ENCODE measurements around the gene IMMP1L. TPM values are rescaled to one million over a fixed set of nuclear protein-coding genes. Genes with fewer than 3 reads are reported as not detected.

Gene IMMP1L
- 22.3 and 24.6 TPM in 2 replicates for total RNA-seq

GRCh38 chr11:31509429-31510345 lies at the start of gene IMMP1L, which contains the start of gene ELP4:
IMMP1L (minus strand) TSS chr11:31509622; CDS start chr11:31463276, 46,346 bp downstream.
ELP4 (plus strand) TSS chr11:31509767; CDS start chr11:31509785, 18 bp downstream.
- peaks cover 6% of the 10 kb centered on the region for H3K36me3 Mint-ChIP-seq (ENCODE audit: low read depth)
- H3K4me3 Mint-ChIP-seq: peak within 1 kb of the TSS; percentile 99
- no peaks in the 10 kb centered on the region for H3K9me3 Mint-ChIP-seq
- peak within 1 kb of the TSS; percentile 94 for H3K27ac Mint-ChIP-seq
- H3K4me1 Mint-ChIP-seq (ENCODE audit: low read depth): peaks cover 47% of the 10 kb centered on the region
- peak; percentile 94 for DNase-seq (ENCODE audit: low spot score)
- intact Hi-C loops (cut with micrococcal nuclease): loop anchor here (1.0 to 5.0 kb wide), 5 partner anchors 140 to 1383 kb away; partner anchors contain the start of genes ARL14EP, DCDC1, DNAJC24 and EIF3M
- H3K27me3 Mint-ChIP-seq (ENCODE audit: insufficient read depth): no peaks in the 10 kb centered on the region

GRCh38 chr11:31558001-31558400 lies 48.6 kb upstream of the IMMP1L start:
- no peak for DNase-seq (ENCODE audit: low spot score)
- Mint-ChIP-seq H3K4me1 (ENCODE audit: low read depth) (no peaks in the 10 kb centered on the region), H3K27me3 (ENCODE audit: insufficient read depth) (no peaks in the 10 kb centered on the region), H3K27ac (no peak overlapping the region), H3K36me3 (ENCODE audit: low read depth) (no peaks in the 10 kb centered on the region), H3K9me3 (no peaks in the 10 kb centered on the region), H3K4me3 (no peak overlapping the region)
- intact Hi-C loops (cut with micrococcal nuclease): no loop called here

GRCh38 chr11:31555938-31556337 lies 46.5 kb upstream of the IMMP1L start:
- Mint-ChIP-seq H3K27ac (no peak overlapping the region), H3K27me3 (ENCODE audit: insufficient read depth) (no peaks in the 10 kb centered on the region), H3K4me3 (no peak overlapping the region), H3K36me3 (ENCODE audit: low read depth) (no peaks in the 10 kb centered on the region), H3K9me3 (no peaks in the 10 kb centered on the region), H3K4me1 (ENCODE audit: low read depth) (no peaks in the 10 kb centered on the region)
- DNase-seq (ENCODE audit: low spot score): no peak
- intact Hi-C loops (cut with micrococcal nuclease): no loop called here

GRCh38 chr11:31542862-31543261 lies 33.4 kb upstream of the IMMP1L start:
- H3K4me3 Mint-ChIP-seq: no peak overlapping the region
- H3K27me3 Mint-ChIP-seq (ENCODE audit: insufficient read depth): no peaks in the 10 kb centered on the region
- no peak overlapping the region for H3K27ac Mint-ChIP-seq
- H3K4me1 Mint-ChIP-seq (ENCODE audit: low read depth): no peaks in the 10 kb centered on the region
- DNase-seq (ENCODE audit: low spot score): no peak
- H3K36me3 Mint-ChIP-seq (ENCODE audit: low read depth): peaks cover 19% of the 10 kb centered on the region
- H3K9me3 Mint-ChIP-seq: peaks cover 27% of the 10 kb centered on the region
- intact Hi-C loops (cut with micrococcal nuclease): no loop called here

- Mint-ChIP-seq H3K4me1 (ENCODE audit: low read depth) (no peaks in the 10 kb centered on the region), H3K9me3 (no peaks in the 10 kb centered on the region), H3K36me3 (ENCODE audit: low read depth) (peaks cover 2% of the 10 kb centered on the region), H3K4me3 (no peak overlapping the region), H3K27ac (no peak overlapping the region), H3K27me3 (ENCODE audit: insufficient read depth) (no peaks in the 10 kb centered on the region)
- no peak for DNase-seq (ENCODE audit: low spot score)
- intact Hi-C loops (cut with micrococcal nuclease): no loop called here
Observed at GRCh38 chr11:31535479-31535878, 26.1 kb upstream of the IMMP1L start.

GRCh38 chr11:31531293-31531692 lies 21.9 kb upstream of the IMMP1L start:
- H3K9me3 Mint-ChIP-seq: no peaks in the 10 kb centered on the region
- no peak overlapping the region for H3K4me3 Mint-ChIP-seq
- intact Hi-C loops (cut with micrococcal nuclease): no loop called here
- peaks cover 2% of the 10 kb centered on the region for H3K36me3 Mint-ChIP-seq (ENCODE audit: low read depth)
- H3K27ac Mint-ChIP-seq: no peak overlapping the region
- DNase-seq (ENCODE audit: low spot score): no peak
- no peaks in the 10 kb centered on the region for H3K4me1 Mint-ChIP-seq (ENCODE audit: low read depth)
- no peaks in the 10 kb centered on the region for H3K27me3 Mint-ChIP-seq (ENCODE audit: insufficient read depth)

GRCh38 chr11:31529701-31530100 lies 20.3 kb upstream of the IMMP1L start:
- no peaks in the 10 kb centered on the region for H3K27me3 Mint-ChIP-seq (ENCODE audit: insufficient read depth)
- no peak overlapping the region for H3K27ac Mint-ChIP-seq
- no peak for DNase-seq (ENCODE audit: low spot score)
- H3K4me1 Mint-ChIP-seq (ENCODE audit: low read depth): no peaks in the 10 kb centered on the region
- H3K9me3 Mint-ChIP-seq: no peaks in the 10 kb centered on the region
- intact Hi-C loops (cut with micrococcal nuclease): no loop called here
- no peak overlapping the region for H3K4me3 Mint-ChIP-seq
- H3K36me3 Mint-ChIP-seq (ENCODE audit: low read depth): no peaks in the 10 kb centered on the region

- no peaks in the 10 kb centered on the region for H3K27me3 Mint-ChIP-seq (ENCODE audit: insufficient read depth)
- H3K27ac Mint-ChIP-seq: no peak overlapping the region
- no peak overlapping the region for H3K4me3 Mint-ChIP-seq
- no peak for DNase-seq (ENCODE audit: low spot score)
- no peaks in the 10 kb centered on the region for H3K9me3 Mint-ChIP-seq
- H3K36me3 Mint-ChIP-seq (ENCODE audit: low read depth): peaks cover 1% of the 10 kb centered on the region
- intact Hi-C loops (cut with micrococcal nuclease): no loop called here
- no peaks in the 10 kb centered on the region for H3K4me1 Mint-ChIP-seq (ENCODE audit: low read depth)
Observed at GRCh38 chr11:31529189-31529588, 19.8 kb upstream of the IMMP1L start.

GRCh38 chr11:31521497-31522150 lies 12.2 kb upstream of the IMMP1L start:
- no peak for DNase-seq (ENCODE audit: low spot score)
- intact Hi-C loops (cut with micrococcal nuclease): no loop called here
- Mint-ChIP-seq H3K27ac (no peak overlapping the region), H3K4me1 (ENCODE audit: low read depth) (no peaks in the 10 kb centered on the region), H3K9me3 (no peaks in the 10 kb centered on the region), H3K4me3 (no peak overlapping the region), H3K36me3 (ENCODE audit: low read depth) (peaks cover 1% of the 10 kb centered on the region), H3K27me3 (ENCODE audit: insufficient read depth) (no peaks in the 10 kb centered on the region)

GRCh38 chr11:31512117-31512516 lies 2.7 kb upstream of the IMMP1L start:
- no peaks in the 10 kb centered on the region for H3K9me3 Mint-ChIP-seq
- H3K4me3 Mint-ChIP-seq: no peak overlapping the region
- H3K27me3 Mint-ChIP-seq (ENCODE audit: insufficient read depth): no peaks in the 10 kb centered on the region

GRCh38 chr11:31509051-31509428 lies 382 bp downstream of the IMMP1L start:
- Mint-ChIP-seq H3K27ac (peak overlapping the region; percentile 94), H3K4me3 (peak overlapping the region; percentile 99), H3K9me3 (no peaks in the 10 kb centered on the region), H3K4me1 (ENCODE audit: low read depth) (peaks cover 48% of the 10 kb centered on the region), H3K27me3 (ENCODE audit: insufficient read depth) (no peaks in the 10 kb centered on the region), H3K36me3 (ENCODE audit: low read depth) (peaks cover 7% of the 10 kb centered on the region)
- intact Hi-C loops (cut with micrococcal nuclease): loop anchor here (1.0 to 5.0 kb wide), 5 partner anchors 140 to 1383 kb away; partner anchors contain the start of genes ARL14EP, DCDC1, DNAJC24 and EIF3M
- DNase-seq (ENCODE audit: low spot score): no peak

More at GRCh38 chr11:31512117-31512516, 2.7 kb upstream of the IMMP1L start:
- peaks cover 5% of the 10 kb centered on the region for H3K36me3 Mint-ChIP-seq (ENCODE audit: low read depth)
- no peak for DNase-seq (ENCODE audit: low spot score)
- peaks cover 35% of the 10 kb centered on the region for H3K4me1 Mint-ChIP-seq (ENCODE audit: low read depth)
- H3K27ac Mint-ChIP-seq: no peak overlapping the region
- intact Hi-C loops (cut with micrococcal nuclease): no loop called here

- H3K4me1 Mint-ChIP-seq (ENCODE audit: low read depth): peaks cover 14% of the 10 kb centered on the region
- H3K4me3 Mint-ChIP-seq: no peak overlapping the region
- peaks cover 18% of the 10 kb centered on the region for H3K36me3 Mint-ChIP-seq (ENCODE audit: low read depth)
- intact Hi-C loops (cut with micrococcal nuclease): no loop called here
- H3K9me3 Mint-ChIP-seq: no peaks in the 10 kb centered on the region
- no peaks in the 10 kb centered on the region for H3K27me3 Mint-ChIP-seq (ENCODE audit: insufficient read depth)
- no peak overlapping the region for H3K27ac Mint-ChIP-seq
- no peak for DNase-seq (ENCODE audit: low spot score)
Observed at GRCh38 chr11:31500560-31500959, 8.9 kb downstream of the IMMP1L start.
